ENCODE measurements around the gene ANP32A. TPM values are rescaled to one million over a fixed set of nuclear protein-coding genes. Genes with fewer than 3 reads are reported as not detected.

Gene ANP32A
- total RNA-seq, 2 experiments from 2014 or later = 55.1 to 57.3 TPM

DNA sequence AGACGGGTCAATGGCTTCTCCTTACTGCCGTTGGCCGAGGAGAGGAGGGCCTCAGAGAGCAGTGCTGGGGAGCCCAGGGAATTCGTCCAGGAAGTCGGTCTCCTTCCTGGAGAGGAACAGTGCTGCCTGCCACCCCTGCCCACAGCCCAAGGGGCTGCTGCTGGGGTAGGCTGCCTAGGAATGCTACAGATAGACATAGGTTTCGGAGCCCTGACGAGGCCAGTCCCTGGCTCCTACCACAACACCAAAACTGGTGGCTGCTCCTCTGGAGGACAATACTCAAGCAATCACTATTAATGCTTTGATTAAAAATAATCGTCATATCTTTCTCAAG, 30.5 kb downstream of the ANP32A start:
- H3K27ac ChIP-seq (ENCODE audit: low read depth in 1 of 2, low read length in 2 of 2) = no peak overlapping the region
- H3K4me1 ChIP-seq (ENCODE audit: insufficient read depth, low read length) = peaks cover 72% of the 10 kb centered on the region
- H3K4me3 Mint-ChIP-seq = no peak overlapping the region

DNA sequence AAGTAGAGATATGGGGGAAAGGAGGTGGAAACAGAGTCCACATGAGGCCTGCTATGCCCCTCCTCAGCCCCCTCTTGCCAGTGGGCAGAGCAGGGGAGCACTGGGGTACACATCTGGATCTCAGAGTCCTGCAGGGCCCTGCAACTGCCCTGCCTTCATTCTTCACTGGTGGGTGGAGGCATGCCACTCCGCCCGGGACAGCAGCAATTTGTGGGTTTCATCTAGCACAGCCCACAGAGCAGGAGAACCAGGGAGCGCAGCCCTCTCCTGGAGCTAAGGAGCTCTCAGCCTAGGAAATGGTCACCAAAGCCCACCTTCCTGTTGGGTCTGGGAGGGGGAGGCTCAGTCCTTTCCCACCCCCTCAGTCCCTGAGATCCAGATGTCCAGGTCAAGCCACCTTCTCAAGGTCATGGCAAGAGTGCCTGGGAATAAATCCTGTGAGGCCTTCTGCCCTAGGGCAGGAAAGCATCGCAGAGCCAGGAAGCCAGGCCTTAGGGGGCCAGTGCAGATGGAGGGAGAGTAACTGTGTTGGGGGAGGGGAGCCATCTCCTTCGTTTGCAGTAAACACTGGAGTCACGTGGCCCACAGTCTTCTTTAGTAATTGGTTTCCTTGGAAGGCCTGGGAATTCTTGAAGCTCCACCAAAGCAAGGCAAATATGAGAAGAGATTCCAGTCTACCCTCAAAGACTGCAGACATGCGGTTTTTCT, 31.0 kb downstream of the ANP32A start:
- peaks cover 60% of the 10 kb centered on the region for H3K4me1 Mint-ChIP-seq (ENCODE audit: low read depth)

More for the DNA sequence above, 30.5 kb downstream of the ANP32A start:
- peaks cover 40% of the 10 kb centered on the region for H3K36me3 ChIP-seq (ENCODE audit: insufficient read depth, low read length)
- intact Hi-C loops (cut with DNase I, micrococcal nuclease) = no loop called here
- H3K27me3 ChIP-seq (ENCODE audit: control insufficient read depth in 1 of 2, insufficient read depth in 2 of 2, low read length in 2 of 2) = no peaks in the 10 kb centered on the region
- POLR2A ChIA-PET = no interaction called here
- TF ChIP-seq, protein P1, sequence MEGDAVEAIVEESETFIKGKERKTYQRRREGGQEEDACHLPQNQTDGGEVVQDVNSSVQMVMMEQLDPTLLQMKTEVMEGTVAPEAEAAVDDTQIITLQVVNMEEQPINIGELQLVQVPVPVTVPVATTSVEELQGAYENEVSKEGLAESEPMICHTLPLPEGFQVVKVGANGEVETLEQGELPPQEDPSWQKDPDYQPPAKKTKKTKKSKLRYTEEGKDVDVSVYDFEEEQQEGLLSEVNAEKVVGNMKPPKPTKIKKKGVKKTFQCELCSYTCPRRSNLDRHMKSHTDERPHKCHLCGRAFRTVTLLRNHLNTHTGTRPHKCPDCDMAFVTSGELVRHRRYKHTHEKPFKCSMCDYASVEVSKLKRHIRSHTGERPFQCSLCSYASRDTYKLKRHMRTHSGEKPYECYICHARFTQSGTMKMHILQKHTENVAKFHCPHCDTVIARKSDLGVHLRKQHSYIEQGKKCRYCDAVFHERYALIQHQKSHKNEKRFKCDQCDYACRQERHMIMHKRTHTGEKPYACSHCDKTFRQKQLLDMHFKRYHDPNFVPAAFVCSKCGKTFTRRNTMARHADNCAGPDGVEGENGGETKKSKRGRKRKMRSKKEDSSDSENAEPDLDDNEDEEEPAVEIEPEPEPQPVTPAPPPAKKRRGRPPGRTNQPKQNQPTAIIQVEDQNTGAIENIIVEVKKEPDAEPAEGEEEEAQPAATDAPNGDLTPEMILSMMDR (IDR thresholded peaks at IDR 0.05) = no peak
- peak overlapping the region; percentile 85 for H3K27ac Mint-ChIP-seq
- no peak for DNase-seq
- peaks cover 42% of the 10 kb centered on the region for H3K36me3 Mint-ChIP-seq (ENCODE audit: low read depth)
- no peaks in the 10 kb centered on the region for H3K9me3 ChIP-seq (ENCODE audit: control insufficient read depth in 1 of 2, insufficient read depth in 1 of 2, low read length in 2 of 2)
- H3K4me1 Mint-ChIP-seq (ENCODE audit: low read depth) = peaks cover 65% of the 10 kb centered on the region
- CTCF ChIA-PET = interaction anchor here (1.0 kb wide), 1 partner anchor 39 kb away, joined by 3 read pairs; no protein-coding TSS in a partner anchor
- no peaks in the 10 kb centered on the region for H3K9me3 Mint-ChIP-seq
- ATAC-seq (ENCODE audit: poor library complexity) = no peak
- no peaks in the 10 kb centered on the region for H3K27me3 Mint-ChIP-seq
- H3K4me3 ChIP-seq (ENCODE audit: low read length) = no peak overlapping the region

DNA sequence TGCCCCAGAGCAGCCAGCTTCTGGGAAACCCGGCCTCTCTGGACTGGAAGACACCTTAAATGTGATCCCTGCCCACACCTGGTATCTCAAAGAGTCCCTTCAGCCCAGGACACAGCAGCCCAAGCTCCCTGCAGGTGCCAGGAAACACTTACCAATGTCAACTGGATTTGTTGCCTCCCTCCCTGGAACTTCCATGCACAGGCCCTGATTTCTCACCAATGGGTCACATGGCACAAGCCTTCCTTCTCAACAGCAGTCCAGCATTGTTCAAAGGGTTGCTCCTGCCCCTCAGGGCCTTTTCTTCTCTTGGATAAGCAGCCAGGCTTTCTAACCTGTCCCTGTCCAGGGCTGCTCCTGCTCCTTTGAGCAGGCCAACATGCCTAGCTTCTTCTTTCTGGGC, 31.6 kb downstream of the ANP32A start:
- H3K4me1 Mint-ChIP-seq (ENCODE audit: low read depth) = peaks cover 54% of the 10 kb centered on the region
- H3K4me3 Mint-ChIP-seq = no peak overlapping the region
- H3K36me3 ChIP-seq (ENCODE audit: insufficient read depth, low read length) = peaks cover 51% of the 10 kb centered on the region
- CTCF ChIA-PET = no interaction called here
- H3K27me3 ChIP-seq (ENCODE audit: control insufficient read depth in 1 of 2, insufficient read depth in 2 of 2, low read length in 2 of 2) = no peaks in the 10 kb centered on the region
- ATAC-seq (ENCODE audit: poor library complexity) (no peak), DNase-seq (no peak)
- TF ChIP-seq, protein P1 (IDR thresholded peaks at IDR 0.05) = no peak
- intact Hi-C loops (cut with DNase I, micrococcal nuclease) = no loop called here
- H3K4me1 ChIP-seq (ENCODE audit: insufficient read depth, low read length) = peaks cover 63% of the 10 kb centered on the region
- H3K9me3 ChIP-seq (ENCODE audit: control insufficient read depth in 1 of 2, insufficient read depth in 1 of 2, low read length in 2 of 2) = no peaks in the 10 kb centered on the region
- H3K27me3 Mint-ChIP-seq = no peaks in the 10 kb centered on the region
- POLR2A ChIA-PET = interaction anchor here (1.1 to 1.3 kb wide), 3 partner anchors 28 to 40 kb away, joined by 3 to 5 read pairs (median 4); no protein-coding TSS in a partner anchor
- H3K27ac ChIP-seq (ENCODE audit: low read depth in 1 of 2, low read length in 2 of 2) = no peak overlapping the region
- H3K27ac Mint-ChIP-seq = peak overlapping the region; percentile 85
- H3K4me3 ChIP-seq (ENCODE audit: low read length) = no peak overlapping the region
- H3K9me3 Mint-ChIP-seq = no peaks in the 10 kb centered on the region
- H3K36me3 Mint-ChIP-seq (ENCODE audit: low read depth) = peaks cover 53% of the 10 kb centered on the region

More for the DNA sequence above, 31.0 kb downstream of the ANP32A start:
- intact Hi-C loops (cut with DNase I, micrococcal nuclease) = no loop called here
- no peaks in the 10 kb centered on the region for H3K27me3 ChIP-seq (ENCODE audit: control insufficient read depth in 1 of 2, insufficient read depth in 2 of 2, low read length in 2 of 2)
- ChIA-PET CTCF (no interaction called here), POLR2A (interaction anchor here (1.2 to 1.3 kb wide), 2 partner anchors 27 to 39 kb away, joined by 4 to 5 read pairs; no protein-coding TSS in a partner anchor)
- DNase-seq (no peak), ATAC-seq (ENCODE audit: poor library complexity) (no peak)
- H3K27ac Mint-ChIP-seq = peak overlapping the region; percentile 85
- peaks cover 45% of the 10 kb centered on the region for H3K36me3 ChIP-seq (ENCODE audit: insufficient read depth, low read length)
- H3K27me3 Mint-ChIP-seq = no peaks in the 10 kb centered on the region
- H3K27ac ChIP-seq (ENCODE audit: low read depth in 1 of 2, low read length in 2 of 2) = no peak overlapping the region
- peaks cover 47% of the 10 kb centered on the region for H3K36me3 Mint-ChIP-seq (ENCODE audit: low read depth)
- H3K9me3 Mint-ChIP-seq = no peaks in the 10 kb centered on the region
- H3K4me3 ChIP-seq (ENCODE audit: low read length) = no peak overlapping the region
- peaks cover 67% of the 10 kb centered on the region for H3K4me1 ChIP-seq (ENCODE audit: insufficient read depth, low read length)
- TF ChIP-seq, protein P1 (IDR thresholded peaks at IDR 0.05) = no peak
- H3K4me3 Mint-ChIP-seq = no peak overlapping the region
- H3K9me3 ChIP-seq (ENCODE audit: control insufficient read depth in 1 of 2, insufficient read depth in 1 of 2, low read length in 2 of 2) = no peaks in the 10 kb centered on the region
